ENCODE data around the gene NRF1. TPM values are rescaled to one million over a fixed set of nuclear protein-coding genes. Genes with fewer than 3 reads are reported as not detected.
A peak's percentile ranks its signal among the peaks of the same experiment; 100 is the strongest.

Gene NRF1
- total and polyA plus RNA-seq, 2 of the 13 experiments (the other 11 are each of a cell fraction or from before 2014, with no cell fraction given), result 9.3 to 10.1 TPM

- Histone ChIP-seq H4K20me1 (ENCODE audit: insufficient read depth, low read length) (no peaks in the 10 kb centered on the region), H3K27me3 (ENCODE audit: control insufficient read depth in 1 of 2, insufficient read depth in 2 of 2, low read length in 2 of 2) (no peaks in the 10 kb centered on the region), H3K36me3 (replicated peaks in 1 of 2; ENCODE audit: control insufficient read depth in 1 of 2, insufficient read depth in 2 of 2, low read length in 2 of 2) (peaks cover 7 to 33% of the 10 kb centered on the region in 2 experiments), H3K4me3 (replicated peaks in 1 of 3; ENCODE audit: insufficient read depth in 1 of 3, low read depth in 2 of 3, low read length in 3 of 3) (no peak overlapping the region; a peak in 1 of 6 replicates), H3K9ac (ENCODE audit: insufficient read depth, low read depth, low read length) (no peak overlapping the region), H3K27ac (ENCODE audit: extremely low read length, insufficient read depth, low read length) (peak overlapping the region; percentile 69), H3K4me2 (ENCODE audit: low read depth, low read length) (peak overlapping the region; percentile 39), H3K79me2 (ENCODE audit: insufficient read depth, low read length) (no peaks in the 10 kb centered on the region), H3K9me3 (ENCODE audit: low read length) (no peaks in the 10 kb centered on the region), H2AFZ (ENCODE audit: low read length) (no peak overlapping the region), H3K4me1 (ENCODE audit: insufficient read depth, low read length) (peaks cover 22% of the 10 kb centered on the region)
- FAIRE-seq (peak; percentile 15), DNase-seq (ENCODE audit: low spot score) (peak; percentile 53), ATAC-seq (peak; percentile 89)
- WGBS (ENCODE audit: low lambda C conversion rate), result 29% methylated on average over 6 of the region's 6 CpGs
- ChIA-PET POLR2A (no interaction called here), CTCF (ENCODE audit: low intra/inter-chr PET ratio, low total read pairs) (no interaction called here)
- no TSS peak for BruUV-seq (replicated peaks)
- intact Hi-C loops (cut with micrococcal nuclease; ENCODE audit: unreplicated experiment), result no loop called here
- in situ Hi-C loops (cut with HindIII; ENCODE audit: extremely low pct_ligation_motif_present, low pct_unique_long_range_greater_than_20kb), result no loop called here
- no peak for TF ChIP-seq ZNF34 (CRISPR knock-in tag; IDR thresholded peaks at IDR 0.05; ENCODE audit: borderline replicate concordance)
- TF ChIP-seq POGZ (CRISPR knock-in tag; IDR thresholded peaks at IDR 0.05), result peak; percentile 41; the same call in 1 of the 2 replicates
- TF ChIP-seq ZNF646 (CRISPR knock-in tag; IDR thresholded peaks at IDR 0.05), result no peak
- TF ChIP-seq IRF2 (CRISPR knock-in tag; IDR thresholded peaks at IDR 0.05), result 0 out of 2 replicates have a peak, but pooled peaks have one; percentile 15
- no peak for TF ChIP-seq STAG1 (CRISPR knock-in tag; IDR thresholded peaks at IDR 0.05)
- no peak for TF ChIP-seq ZMAT3 (CRISPR knock-in tag; conservative IDR thresholded peaks at IDR 0.05)
- TF ChIP-seq MAX (IDR thresholded peaks at IDR 0.05), result peak; percentile 51
- no peak for TF ChIP-seq BORCS8-MEF2B (CRISPR knock-in tag; IDR thresholded peaks at IDR 0.05)
- no peak for TF ChIP-seq SMAD3 (CRISPR knock-in tag; IDR thresholded peaks at IDR 0.05)
- TF ChIP-seq MYPOP (CRISPR knock-in tag; IDR thresholded peaks at IDR 0.05), result 0 out of 2 replicates have a peak, but pooled peaks have one; percentile 28
- no peak for TF ChIP-seq ARID3A (IDR thresholded peaks at IDR 0.05; ENCODE audit: low read depth, low read length)
- TF ChIP-seq ZNF343 (CRISPR knock-in tag; IDR thresholded peaks at IDR 0.05), result no peak
- no peak for TF ChIP-seq RFX1 (IDR thresholded peaks at IDR 0.05)
- no peak for TF ChIP-seq DNMT1 (CRISPR knock-in tag; IDR thresholded peaks at IDR 0.05)
- no peak for TF ChIP-seq FLYWCH1 (CRISPR knock-in tag; IDR thresholded peaks at IDR 0.05)
These were observed 108.6 kb downstream of the NRF1 start for GRCh38 chr7:129719980-129720732.
